Measurements from ENCODE around the gene NPHP4.
A peak's percentile ranks its signal among the peaks of the same experiment; 100 is the strongest.
"Not testable (repeated sequence)": the region's sequence is repeated elsewhere in the genome, so short reads cannot be mapped to it uniquely, and the experiment has no call there.

NPHP4 gene

DNA sequence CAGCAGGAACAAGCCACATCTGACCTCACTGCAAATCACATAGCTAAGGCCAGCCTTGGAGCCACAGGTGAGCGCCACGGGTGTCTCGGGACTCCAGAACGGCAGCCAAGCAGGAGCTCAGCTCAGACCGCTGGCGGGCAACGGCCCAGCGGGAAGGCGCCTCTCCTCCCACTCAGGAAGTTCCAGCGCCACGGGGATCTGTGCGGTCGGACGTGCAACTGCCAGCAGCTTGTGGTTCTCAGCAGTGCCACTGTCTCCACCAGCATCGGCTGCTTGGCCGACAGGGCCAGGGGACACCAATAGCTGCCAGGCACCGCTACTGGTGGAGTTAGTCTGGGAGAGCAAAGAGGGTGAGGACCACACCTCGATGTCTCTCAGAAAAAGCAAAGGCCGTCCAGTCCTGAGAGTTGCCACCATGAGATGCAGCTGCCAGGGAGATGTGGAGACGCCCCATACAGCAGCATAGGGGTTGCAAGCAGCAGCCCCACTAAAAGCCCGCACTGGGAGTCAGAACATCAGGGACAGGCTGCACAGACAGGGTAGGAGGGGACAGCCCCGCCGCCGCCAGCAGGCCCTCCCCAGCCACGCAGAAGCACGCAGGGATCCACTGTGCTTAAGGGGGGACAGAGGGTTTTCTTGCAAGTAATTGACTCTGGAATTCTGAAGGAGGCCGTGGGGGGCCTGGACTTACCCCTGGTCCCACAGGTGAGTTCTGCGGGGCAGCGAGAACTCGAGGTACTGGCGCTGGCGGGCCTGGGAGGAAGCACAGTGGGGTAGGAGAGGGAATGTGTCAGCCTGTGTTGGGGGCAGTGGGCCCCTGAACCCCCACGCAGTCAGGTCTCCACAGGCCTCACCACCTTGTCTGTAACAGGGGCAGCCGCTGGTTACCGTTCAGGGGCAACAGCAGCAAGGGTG lies 83.5 kb downstream of the NPHP4 start:
- DNase-seq, result no peak

DNA sequence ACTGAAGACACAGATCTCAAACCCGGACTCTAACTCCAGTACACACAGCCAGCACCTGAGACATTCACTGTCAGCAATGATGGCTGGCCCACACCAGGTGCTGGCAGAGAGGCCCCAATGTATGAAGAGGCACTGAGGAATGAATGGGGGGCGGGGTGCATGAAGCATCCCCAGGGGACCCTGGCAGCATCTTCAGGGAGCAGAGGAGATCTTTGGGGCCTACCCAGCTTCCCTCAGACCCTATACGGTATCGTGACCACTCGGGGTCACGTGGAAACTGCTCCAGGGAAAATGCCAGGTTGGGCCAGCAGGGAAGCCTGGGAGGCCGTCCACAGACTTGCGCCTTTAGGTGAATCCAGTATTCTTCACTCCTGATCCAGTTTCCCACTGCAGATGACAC lies 84.3 kb downstream of the NPHP4 start:
- no peak for DNase-seq

DNA sequence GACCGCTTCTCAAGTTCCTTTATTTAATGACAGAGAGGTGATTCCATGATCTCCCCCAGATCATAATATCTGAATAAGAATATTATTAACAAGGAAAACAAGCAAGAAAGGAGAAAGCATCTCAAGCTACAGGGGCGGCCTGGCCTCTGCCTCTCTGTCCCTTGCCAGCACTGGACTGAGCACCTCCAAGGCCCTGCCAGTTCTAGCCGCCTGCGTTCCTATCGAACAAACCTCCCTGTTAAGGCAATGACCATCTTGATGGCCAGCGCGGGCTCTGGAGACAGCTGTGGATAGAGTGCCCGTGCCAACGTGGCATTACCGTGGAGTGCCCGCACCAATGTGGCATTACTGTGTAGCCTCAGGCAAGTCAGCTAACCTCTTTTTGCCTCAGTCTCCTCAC lies 84.8 kb downstream of the NPHP4 start:
- DNase-seq, result no peak

DNA sequence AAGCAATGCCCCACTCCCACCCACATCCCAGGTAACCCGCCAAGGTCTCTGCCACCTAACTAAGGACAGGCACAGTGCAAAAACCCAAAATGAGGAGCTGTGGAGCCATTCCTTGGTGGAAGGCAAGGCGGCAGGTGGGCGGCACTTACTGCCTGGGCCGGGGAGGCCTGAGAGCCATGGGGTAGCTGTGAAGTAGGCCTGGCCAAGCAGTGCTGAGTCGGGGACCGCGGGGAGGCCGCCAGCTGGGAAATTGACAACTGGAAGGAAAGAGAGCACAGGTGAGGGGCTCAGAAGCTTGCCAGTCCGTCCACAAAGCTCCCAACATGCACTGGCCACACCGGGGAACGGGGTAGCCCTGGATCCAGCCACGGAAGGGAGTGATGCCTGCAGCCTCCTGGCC lies 85.3 kb downstream of the NPHP4 start:
- no peak for DNase-seq

DNA sequence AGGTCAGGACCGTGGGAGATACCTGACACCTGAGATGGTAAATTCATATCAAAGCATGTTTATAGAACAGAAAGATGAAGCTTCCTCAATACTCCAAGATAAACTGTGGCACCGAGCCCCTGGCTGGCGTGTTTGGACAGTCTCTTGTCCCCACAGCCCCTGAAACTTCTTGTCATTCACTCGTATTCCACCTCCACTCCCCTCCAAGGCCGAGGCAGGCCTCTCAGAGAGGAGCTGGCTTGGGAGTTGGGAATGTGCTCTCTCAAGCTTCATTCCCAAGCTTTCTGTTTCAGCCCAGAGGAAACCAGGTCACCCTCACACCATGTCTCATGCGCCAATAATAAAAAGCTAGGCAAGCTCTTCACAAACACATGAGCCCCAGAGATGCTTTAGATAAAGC lies 86.1 kb downstream of the NPHP4 start:
- no peak for DNase-seq

DNA sequence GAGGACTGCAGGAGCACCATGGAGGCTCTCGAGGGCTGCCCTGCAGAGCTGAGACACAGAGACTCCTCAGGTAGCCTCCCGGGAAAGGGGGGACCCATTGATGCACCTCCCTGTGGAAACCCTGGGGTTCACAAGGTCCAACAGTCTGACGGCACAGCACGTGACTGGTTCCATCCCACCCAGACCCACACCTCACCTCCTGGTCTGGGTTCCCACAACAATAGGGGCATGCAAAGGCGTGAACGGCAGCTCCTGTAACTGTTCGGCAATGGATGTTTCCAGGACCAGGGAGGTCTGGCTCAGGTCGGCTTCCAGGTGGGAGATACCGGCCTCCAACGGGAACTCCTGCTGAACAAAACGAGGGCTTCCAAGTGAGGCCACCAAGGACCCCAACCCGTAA lies 86.8 kb downstream of the NPHP4 start:
- no peak for DNase-seq

DNA sequence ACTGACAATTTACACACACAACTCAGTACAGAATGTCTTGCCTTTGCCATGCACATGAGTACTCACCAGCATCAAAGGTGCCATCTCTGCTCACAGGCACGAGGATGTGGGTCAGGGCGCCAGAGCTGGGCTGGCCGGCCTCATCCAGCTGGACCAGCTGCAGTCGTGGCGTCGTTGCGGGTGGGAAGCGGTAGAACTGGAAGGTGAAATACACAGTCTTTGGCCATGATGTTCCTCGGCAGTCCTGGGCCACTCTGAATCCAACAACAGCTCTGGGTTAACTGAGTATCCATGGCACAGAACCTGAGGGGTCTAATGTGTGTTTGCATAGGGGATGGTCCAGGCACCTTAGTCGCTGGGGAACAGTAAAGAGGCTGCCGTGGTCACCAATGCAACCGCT lies 87.7 kb downstream of the NPHP4 start:
- DNase-seq, result no peak

DNA sequence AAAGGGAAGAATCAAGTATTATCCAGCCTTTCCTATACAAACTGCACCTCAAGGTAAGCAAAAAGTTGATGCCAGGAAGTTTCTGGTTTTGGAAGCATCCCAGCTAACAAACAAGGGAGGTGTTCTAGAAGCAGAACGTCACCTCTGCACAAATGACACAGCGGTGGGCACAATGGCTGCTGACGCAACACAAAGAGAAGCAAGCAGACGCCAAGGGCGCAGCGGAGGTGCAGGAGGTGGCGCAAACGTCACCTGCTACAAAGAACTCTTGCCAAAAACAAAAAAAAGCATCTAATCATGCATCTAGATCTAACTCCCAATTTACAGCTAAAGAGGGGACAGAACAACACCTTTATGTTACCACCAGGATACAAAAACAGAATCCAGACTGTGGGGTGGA lies 88.5 kb downstream of the NPHP4 start:
- DNase-seq, result no peak

DNA sequence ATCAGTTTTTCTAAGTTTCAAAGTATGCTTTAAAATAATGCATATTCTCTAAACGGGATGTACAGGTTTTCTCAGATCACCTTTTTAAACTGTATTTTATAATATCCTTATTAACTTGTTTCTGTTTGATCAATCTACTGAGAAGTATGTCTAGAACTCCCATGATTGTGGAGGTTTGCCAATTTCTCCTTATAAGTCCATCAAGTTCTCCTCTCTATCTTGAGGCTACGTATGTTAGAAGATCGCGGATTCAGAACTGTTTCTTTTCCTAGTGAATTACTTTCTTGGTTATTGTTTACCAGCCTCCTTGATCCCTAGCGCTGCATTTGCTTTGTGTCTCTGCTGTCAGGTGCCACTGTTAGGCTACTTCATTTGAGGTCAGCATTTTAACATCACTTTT lies 89.2 kb downstream of the NPHP4 start:
- DNase-seq, result no peak

DNA sequence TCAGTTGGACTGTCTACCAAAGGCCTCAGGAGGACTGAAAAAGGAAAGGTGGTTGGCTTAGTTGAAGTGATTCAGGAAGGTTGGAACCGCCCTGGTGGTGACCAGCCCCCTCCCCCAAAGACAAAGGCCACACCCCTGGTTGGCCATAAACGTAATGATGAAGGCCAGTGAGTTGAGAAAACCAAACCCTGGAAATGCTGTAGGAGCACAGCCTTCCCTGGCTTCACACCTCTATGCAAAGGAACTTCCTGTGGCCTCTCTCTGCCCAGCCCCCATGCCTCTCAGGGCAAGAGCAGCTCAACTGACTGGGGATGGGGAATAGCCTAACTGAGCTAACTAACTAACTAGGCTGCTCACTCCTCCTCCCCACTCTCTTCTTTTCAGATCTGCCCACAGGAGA lies 90.4 kb downstream of the NPHP4 start:
- no peak for DNase-seq

DNA sequence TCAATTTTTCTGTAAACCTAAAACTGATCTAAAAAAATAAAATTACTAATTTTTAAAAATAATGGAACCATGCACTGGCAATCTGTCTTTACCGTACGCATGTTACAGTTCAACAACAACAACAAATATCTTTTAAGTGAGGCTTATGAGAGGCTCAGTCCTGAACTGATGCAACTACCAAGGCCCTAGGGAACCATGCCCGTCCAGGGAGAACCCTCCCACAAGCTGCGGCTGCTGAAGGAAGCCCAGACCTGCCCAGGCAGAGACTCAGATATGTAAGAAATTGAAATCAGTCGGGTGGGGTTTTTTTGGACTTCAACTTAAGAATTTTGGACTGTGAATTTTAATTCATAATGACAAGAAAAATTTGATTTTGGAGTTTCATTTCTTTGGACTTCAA lies 91.1 kb downstream of the NPHP4 start:
- DNase-seq, result no peak

DNA sequence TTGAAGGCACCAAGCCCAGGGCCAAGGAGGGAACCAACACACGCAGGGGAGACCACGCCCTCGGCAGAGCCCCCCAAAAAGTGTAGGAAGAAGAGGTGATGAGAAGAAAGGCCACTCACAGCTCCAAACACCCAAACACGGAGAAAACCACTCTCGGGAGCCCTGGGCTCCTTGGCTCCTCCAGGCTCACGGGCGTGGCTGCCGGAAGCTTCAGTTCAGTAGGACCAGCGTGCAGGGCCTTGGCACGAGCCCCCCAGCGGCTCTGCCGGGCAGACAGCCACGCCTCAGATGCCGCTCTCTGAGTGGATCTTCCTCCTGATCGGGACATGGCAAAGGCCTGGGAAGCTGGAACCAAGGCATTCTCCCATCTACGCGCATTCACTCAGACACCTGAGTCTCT lies 94.0 kb downstream of the NPHP4 start:
- no peak for DNase-seq

DNA sequence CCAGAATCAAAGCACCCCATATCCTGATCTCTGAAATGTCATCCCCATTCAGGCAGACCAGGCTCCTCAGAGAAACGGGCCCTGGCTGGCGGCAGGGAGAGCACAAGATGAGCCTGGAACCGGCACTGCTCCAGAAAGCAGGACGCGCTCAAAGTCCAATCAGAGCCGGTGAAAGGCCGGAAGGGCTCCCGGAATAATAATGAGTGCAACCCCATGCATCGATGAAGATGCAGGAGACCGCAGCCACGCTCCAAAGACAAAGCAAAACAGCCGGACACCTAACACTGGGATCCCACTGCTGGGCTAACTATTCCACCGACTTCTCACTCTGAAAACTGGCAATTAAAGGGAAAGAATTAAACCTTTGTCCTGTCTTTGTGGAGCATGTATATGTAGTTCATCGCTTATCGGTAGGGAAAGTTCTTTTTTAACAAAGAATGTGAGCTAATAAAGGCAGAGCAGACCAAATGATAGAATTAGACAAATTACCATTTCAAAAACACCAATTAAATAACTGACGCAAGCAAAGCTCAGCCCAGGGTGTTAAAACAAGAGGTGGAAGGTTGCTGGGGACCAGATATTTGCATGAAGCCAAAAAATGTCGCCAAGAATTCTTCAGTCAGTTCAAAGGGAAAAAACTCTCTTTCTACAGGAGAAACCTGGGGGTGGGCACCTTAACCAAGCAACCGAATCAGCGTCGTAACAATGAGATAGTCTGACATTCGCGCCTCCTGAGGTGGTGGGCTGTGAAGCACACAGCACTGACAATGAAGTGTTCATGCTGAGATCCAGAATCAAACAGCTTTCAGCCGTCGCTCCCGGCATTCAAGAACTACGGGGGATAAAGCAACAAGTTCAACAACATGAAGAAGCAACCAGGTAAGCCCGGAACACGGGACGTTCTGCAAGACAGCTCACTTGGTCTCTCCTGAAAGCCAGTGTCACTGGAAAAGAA lies 95.2 kb downstream of the NPHP4 start:
- no peak for DNase-seq

DNA sequence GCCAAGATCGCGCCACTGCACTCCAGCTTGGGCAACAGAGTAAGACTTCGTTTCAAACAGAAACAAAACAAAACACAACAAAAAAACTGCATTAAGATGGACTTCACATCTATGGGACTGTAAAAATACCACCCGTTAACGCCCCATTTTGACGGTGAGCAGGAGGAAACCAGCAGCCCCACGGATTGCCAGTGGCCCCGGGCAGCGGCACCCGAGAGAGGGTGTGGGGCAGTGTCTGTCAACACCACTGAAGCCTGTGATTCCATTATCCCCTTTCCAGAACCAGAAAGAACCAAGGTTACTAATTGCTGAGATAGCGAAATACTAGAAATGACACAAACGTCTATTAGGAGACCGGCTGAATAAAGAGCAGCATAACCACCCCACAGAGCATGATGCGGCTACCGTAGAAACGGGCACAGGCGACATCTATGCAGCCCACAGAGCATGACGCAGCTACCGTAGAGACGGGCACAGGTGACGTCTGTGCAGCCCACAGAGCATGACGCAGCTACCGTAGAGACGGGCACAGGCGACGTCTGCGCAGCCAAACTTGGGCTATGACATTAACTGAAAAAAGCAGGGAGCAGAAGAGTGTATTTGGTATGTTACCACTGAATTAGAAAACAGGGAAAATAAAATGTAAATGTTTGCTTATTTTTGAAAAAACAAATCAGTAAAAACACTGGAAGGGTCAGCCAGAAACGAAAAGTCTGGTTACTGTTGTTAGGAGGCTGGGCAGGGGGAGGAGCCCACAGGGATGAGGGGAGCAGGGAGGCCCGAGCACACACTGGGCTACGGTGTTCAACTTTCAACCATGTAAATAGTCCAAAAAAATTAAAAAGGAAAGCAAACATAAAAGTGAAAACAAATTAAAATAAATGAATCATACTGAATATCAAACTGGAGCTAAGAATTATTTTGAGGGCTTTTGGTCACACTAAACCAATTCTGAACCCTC lies 96.5 kb downstream of the NPHP4 start:
- DNase-seq, result no peak

DNA sequence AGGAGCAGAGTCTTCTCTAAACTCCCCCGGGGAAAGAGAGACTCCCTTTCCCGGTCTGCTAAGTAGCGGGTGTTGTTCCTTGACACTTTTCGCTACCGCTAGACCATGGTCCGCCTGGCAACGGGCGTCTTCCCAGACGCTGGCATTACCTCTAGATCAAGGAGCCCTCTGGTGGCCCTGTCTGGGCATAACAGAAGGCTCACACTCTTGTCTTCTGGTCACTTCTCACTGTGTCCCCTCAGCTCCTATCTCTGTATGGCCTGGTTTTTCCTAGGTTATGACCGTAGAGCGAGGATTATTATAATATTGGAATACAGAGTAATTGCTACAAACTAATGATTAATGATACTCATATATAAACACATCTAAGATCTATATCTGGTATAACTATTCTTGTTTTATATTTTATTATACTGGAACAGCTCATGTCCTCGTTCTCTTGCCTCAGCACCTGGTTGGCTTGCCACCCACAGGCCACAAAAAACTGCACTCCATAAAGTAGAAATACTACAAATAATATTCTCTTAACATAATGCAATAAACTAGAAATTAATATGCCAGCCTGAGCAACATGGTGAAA lies 98.4 kb downstream of the NPHP4 start:
- DNase-seq, result not testable (repeated sequence)

DNA sequence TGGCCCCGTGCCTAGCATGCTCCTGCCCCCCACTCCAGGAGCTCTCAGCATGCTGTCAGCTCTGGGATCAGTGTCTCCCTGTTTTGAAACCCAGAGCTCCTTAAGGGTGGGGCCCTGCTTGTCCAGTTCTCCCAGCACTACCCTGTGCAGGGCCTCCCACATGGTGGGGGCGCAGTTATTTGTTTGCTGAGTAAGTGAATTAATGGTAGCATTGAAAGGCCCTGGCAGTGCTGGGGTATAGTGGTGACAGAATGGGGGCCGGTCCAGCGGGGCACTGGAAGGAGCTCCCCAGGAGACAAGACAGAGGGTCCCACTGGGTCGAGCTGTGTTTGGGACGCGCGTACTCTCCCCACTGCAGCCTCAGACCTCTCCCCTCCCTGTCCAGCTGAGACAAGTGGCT lies 99.9 kb downstream of the NPHP4 start:
- DNase-seq, result no peak

DNA sequence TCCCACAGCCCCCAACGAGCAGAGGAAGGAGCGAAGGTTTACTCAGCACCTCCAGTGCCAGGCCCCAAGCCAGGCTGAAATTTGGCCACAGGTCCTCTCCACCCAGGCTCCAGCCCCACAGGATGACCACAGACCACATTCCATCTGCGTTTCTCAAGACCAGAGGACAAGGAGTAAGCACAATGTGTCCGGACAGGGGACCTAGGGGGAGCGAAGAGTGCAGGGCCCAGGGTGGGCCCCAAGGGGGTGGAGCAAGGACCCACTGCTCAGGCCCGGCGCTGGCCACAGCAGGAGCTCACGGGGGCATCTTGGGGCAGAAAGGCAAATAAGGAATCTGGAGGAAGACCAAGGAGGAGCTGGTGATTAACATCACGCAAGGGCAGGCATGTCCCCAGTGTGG lies 100.5 kb downstream of the NPHP4 start:
- no peak for DNase-seq

DNA sequence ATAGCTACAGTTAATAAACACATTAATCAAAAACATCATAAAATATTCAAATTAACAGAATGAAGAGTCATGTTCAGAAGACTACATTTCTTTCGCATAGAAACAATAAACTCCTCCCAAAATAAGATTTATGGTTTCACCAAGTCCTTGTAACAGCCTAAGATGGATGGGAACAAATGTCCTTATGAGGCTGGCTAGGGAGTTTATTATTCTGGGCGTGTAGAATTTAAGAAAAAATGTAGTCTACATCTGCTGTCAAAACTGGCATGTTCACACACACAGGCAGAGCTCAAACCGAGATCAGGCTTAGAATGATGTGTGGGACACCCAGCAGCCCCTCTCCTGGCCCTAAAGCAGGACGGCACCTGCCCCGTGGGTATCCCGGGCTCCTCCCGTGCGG lies 101.1 kb downstream of the NPHP4 start:
- no peak for DNase-seq

DNA sequence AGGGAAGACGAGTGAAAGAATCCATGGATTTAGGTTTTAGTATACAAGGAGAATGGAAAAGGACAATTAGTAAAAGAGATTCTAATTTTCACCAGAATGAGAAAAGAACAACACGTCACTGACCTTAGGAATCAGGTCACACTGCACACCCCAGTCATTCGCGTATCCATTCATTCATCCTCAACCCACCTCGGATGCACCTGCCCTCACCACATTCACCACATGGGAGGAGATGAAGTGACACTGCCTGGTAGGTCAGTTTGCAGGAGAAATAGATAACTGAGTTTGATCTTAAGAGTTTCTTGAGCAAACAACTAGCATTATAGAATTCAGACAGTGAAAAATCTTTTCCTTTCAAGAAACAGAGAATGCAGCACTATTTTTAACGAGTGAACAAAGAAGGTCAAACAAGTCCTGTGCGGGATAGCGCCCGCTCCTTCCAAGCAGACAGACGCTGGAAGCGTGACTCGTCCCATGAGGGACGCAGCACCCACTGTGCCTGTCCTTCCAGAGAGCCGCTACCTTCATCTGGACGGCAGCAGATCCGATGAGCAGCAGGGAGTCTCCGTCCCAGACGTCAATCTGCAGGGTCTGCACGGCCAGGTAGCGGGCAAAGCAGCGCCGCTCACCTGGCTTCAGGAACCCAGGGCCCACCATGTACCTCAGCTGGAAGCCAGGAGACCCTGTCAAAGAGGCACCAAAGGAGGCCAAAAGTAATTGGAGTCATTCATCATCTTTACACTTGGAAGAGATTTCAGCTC lies 101.7 kb downstream of the NPHP4 start:
- no peak for DNase-seq

DNA sequence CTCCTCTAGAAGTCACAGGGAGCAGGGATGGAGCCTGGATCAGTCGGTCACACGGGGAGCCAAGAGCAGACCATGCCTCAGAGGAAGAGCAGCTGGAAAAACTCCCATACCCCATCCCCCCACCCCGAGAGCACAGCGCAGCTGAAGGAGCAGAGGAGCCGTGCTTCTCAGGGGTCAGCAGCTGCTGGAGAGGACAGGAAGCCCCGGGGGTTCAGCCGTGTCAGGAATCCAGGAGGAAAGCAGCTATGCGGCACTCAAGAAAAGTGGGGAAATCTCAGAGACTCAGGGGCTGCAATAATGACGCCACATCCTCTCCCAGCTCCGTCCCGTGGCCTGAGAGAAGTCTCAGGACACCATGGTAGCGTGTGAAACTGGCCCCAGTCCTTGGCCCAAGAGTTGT lies 102.3 kb downstream of the NPHP4 start:
- DNase-seq, result peak; percentile 63

DNA sequence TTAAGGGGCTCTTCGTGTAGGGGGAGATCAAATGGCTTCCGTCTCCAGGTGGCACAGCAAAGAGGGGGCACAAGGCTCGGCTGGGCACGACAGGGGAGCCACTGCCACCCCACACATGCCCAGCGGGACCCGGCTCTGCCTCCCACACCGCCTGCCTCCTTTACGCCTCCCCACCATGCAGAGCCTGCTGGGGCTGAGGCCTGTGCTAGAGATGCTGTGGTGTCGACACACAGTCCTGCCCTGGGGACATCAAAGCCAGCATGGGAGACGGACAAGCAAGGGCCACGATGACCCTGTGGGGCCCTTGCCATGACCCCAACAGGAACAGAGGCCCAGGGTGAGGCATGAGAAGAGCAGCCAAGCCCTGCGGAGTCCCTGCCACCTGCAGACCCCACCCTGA lies 102.8 kb downstream of the NPHP4 start:
- no peak for DNase-seq

Measured in right hindlimb (tissue), 1 donor.